Body of pancreas (tissue), 4 donors: Measurements from ENCODE around the gene CFAP119.
A peak's percentile ranks its signal among the peaks of the same experiment; 100 is the strongest.

Source experiments
- CTCF ChIP-seq, 7 experiments: fragments of 450-650 bp in 4 of 7; fragments of 200-600 bp in 3 of 7; sonication (generic) in 3 of 7; IDR thresholded peaks; one replicate each; pipeline ENCODE4 v1.5.1; 2016 to 2019; ENCODE audit warnings: antibody characterized with exemption in 7 of 7
- POLR2A ChIP-seq, 3 donors: fragments of 450-650 bp; IDR thresholded peaks; one replicate each; pipeline ENCODE4 v1.6.1; 2016; ENCODE audit warnings: antibody characterized with exemption in 3 of 3, mild to moderate bottlenecking in 2 of 3

GRCh38 chr16:30741461-30741914, 20.4 kb downstream of the CFAP119 start:
- TF ChIP-seq CTCF (IDR thresholded peaks at IDR 0.05) (no peak), POLR2A (IDR thresholded peaks at IDR 0.05) (peak in 2 of 3 donors; percentile 47 to 59)
